Left lung (tissue), 10 donors: ENCODE results near the gene BNC2. TPM values are rescaled to one million over a fixed set of nuclear protein-coding genes. Genes with fewer than 3 reads are reported as not detected.

Experiments
- ATAC-seq: fragments of 200-7000 bp; cut with Tn5 transposase; one replicate; pipeline ENCODE4 v1.9.1; 2020; ENCODE audit warnings: moderate library complexity
- DNase-seq, 4 donors: peaks; one replicate each; pipeline ENCODE4 v3.0.0-alpha.2; 2013 to 2020
- H3K27ac ChIP-seq, 2 donors: fragments of 200-600 bp; sonication (generic) in 1 of 2; one replicate each; pipeline versions ENCODE4 v1.5.0 to v1.8.0; 2020 to 2021
- H3K27me3 ChIP-seq, 2 donors: fragments of 200-600 bp; sonication (generic) in 1 of 2; one replicate each; pipeline versions ENCODE4 v1.5.0 to v1.8.0; 2020 to 2021
- H3K36me3 ChIP-seq, 2 donors: fragments of 200-600 bp; sonication (generic) in 1 of 2; one replicate each; pipeline versions ENCODE4 v1.5.0 to v1.8.0; 2020 to 2021
- H3K4me1 ChIP-seq, 2 donors: fragments of 200-600 bp; one replicate each; pipeline ENCODE4 v1.8.0; 2021
- H3K4me3 ChIP-seq, 2 donors: fragments of 200-600 bp; sonication (generic) in 1 of 2; one replicate each; pipeline versions ENCODE4 v1.5.0 to v1.8.0; 2020 to 2021; ENCODE audit warnings: mild to moderate bottlenecking in 1 of 2
- H3K9me3 ChIP-seq, 2 donors: fragments of 200-600 bp; sonication (generic) in 1 of 2; one replicate each; pipeline versions ENCODE4 v1.5.0 to v1.8.0; 2020 to 2021
- CTCF ChIP-seq, 2 donors: fragments of 200-600 bp; sonication (generic) in 1 of 2; IDR thresholded peaks; one replicate each; pipeline versions ENCODE4 v1.5.0 to v1.8.0; 2021; ENCODE audit warnings: antibody characterized with exemption in 2 of 2
- intact Hi-C, 2 donors: fragments of 100-400 bp; cut with DNase I; formaldehyde crosslinking; loops; one replicate each; pipeline versions ENCODE4 v1.11.2 to v1.14.2; 2022
- polyA plus RNA-seq, 6 donors: library from polyadenylated mRNA; unstranded; fragments of 120-200 nt; gene quantifications; one replicate each; pipeline ENCODE4 v1.2.1, GENCODE V29; 2013; ENCODE audit not compliant: insufficient read length in 6 of 6
- total RNA-seq, 2 donors: library from RNA; stranded (reverse); fragmentation: NEBNext Ultra II Directional; extraction: Animal tissue kit (Norgen Biotek cat#: 25700); gene quantifications; one replicate each; pipeline ENCODE4 v1.2.1, GENCODE V29; 2021
- donor health status: DM: no; HTN: yes; CAD: no.
- donor health status: DM: no; HTN: no; CAD: no.

BNC2 gene
- total and polyA plus RNA-seq, 8 donors: 9.6 to 19.3 (median 12.9) TPM

GRCh38 chr9:16794871-16795639, 75.4 kb downstream of the BNC2 start:
- Histone ChIP-seq H3K27ac (peak overlapping the region in 1 of 2 donors; percentile 35), H3K27me3 (no peaks in the 10 kb centered on the region), H3K36me3 (no peaks in the 10 kb centered on the region), H3K4me1 (no peaks in the 10 kb centered on the region), H3K4me3 (no peak overlapping the region), H3K9me3 (no peaks in the 10 kb centered on the region)
- TF ChIP-seq CTCF (IDR thresholded peaks at IDR 0.05): no peak
- DNase-seq (peak in 1 of 4 donors; percentile 26), ATAC-seq (peak; percentile 57)
- intact Hi-C loops: no loop called here

GRCh38 chr9:16794103-16794502, 76.4 kb downstream of the BNC2 start:
- no peak overlapping the region for H3K27ac ChIP-seq
- TF ChIP-seq CTCF (IDR thresholded peaks at IDR 0.05): no peak

GRCh38 chr9:16787724-16788123, 82.7 kb downstream of the BNC2 start:
- H3K36me3 ChIP-seq: no peaks in the 10 kb centered on the region
- no peaks in the 10 kb centered on the region for H3K9me3 ChIP-seq
- no peak for TF ChIP-seq CTCF (IDR thresholded peaks at IDR 0.05)
- H3K4me1 ChIP-seq: no peaks in the 10 kb centered on the region
- DNase-seq: no peak
- H3K27ac ChIP-seq: no peak overlapping the region
- intact Hi-C loops: no loop called here
- no peaks in the 10 kb centered on the region for H3K27me3 ChIP-seq
- no peak overlapping the region for H3K4me3 ChIP-seq
- ATAC-seq: no peak

More at GRCh38 chr9:16794103-16794502, 76.4 kb downstream of the BNC2 start:
- H3K9me3 ChIP-seq: no peaks in the 10 kb centered on the region
- intact Hi-C loops: no loop called here
- H3K4me3 ChIP-seq: no peak overlapping the region
- H3K27me3 ChIP-seq: no peaks in the 10 kb centered on the region
- ATAC-seq (no peak), DNase-seq (no peak)
- no peaks in the 10 kb centered on the region for H3K36me3 ChIP-seq
- no peaks in the 10 kb centered on the region for H3K4me1 ChIP-seq

DNA sequence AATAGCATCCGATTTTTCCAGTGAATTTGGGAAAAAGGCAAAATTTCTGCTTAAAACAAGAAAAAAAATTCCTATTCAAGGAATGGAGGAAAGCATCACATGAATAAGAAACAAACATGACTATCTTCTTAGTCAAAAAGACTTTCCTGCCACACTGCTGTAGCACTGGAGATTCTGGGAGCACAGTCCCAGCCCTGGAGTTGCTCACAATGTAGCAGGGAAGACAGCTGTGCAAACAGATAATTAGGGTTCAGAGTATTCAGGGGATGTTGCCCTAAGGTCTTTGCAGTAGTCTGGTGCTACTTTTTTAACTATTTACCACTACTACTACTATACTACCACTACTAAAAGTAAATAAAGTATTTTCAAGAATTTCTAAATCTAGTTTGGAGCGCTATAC, 86.5 kb downstream of the BNC2 start:
- Histone ChIP-seq H3K9me3 (no peaks in the 10 kb centered on the region), H3K27ac (no peak overlapping the region), H3K36me3 (no peaks in the 10 kb centered on the region), H3K27me3 (no peaks in the 10 kb centered on the region), H3K4me1 (no peaks in the 10 kb centered on the region), H3K4me3 (no peak overlapping the region)
- no peak for TF ChIP-seq CTCF (IDR thresholded peaks at IDR 0.05)
- DNase-seq: no peak
- ATAC-seq: no peak
- intact Hi-C loops: no loop called here

DNA sequence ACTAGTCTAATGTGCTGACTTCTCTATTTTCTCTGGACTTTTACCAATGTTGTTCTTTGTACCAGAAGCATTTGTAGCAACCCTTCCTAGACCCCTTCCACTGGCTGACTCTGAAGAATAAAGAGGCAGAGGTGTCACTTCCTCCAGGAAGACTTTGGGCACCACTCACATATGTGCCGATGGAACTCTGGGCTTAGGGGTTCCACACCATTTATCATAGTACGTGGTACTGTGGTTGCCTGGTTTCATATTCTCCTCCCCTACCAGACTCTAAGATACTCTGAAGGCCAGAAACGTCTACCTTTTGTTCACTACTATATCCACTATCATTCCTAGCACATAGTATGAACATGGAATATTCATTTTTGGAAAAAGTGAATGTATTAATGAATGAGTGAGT, 88.0 kb downstream of the BNC2 start:
- H3K4me3 ChIP-seq: no peak overlapping the region
- H3K4me1 ChIP-seq: no peaks in the 10 kb centered on the region
- intact Hi-C loops: no loop called here
- no peak overlapping the region for H3K27ac ChIP-seq
- ATAC-seq (no peak), DNase-seq (no peak)
- H3K36me3 ChIP-seq: no peaks in the 10 kb centered on the region
- no peaks in the 10 kb centered on the region for H3K9me3 ChIP-seq
- TF ChIP-seq CTCF (IDR thresholded peaks at IDR 0.05): no peak
- no peaks in the 10 kb centered on the region for H3K27me3 ChIP-seq
